HG03064 (cell line): ENCODE measurements around the gene TMEM187.

Source experiments
- ATAC-seq: cut with Tn5 transposase; IDR thresholded peaks from one replicate; pipeline ENCODE4 v1.9.1; 2021; ENCODE audit warnings: low read depth; ENCODE audit not compliant: unreplicated experiment

The TMEM187 gene

GRCh38 chrX:154030715-154031305 lies 58.3 kb downstream of the TMEM187 start:
- no peak for ATAC-seq

- ATAC-seq: no peak
Measured at GRCh38 chrX:154032160-154032559, 59.6 kb downstream of the TMEM187 start.

- ATAC-seq: no peak
Measured at GRCh38 chrX:154032653-154033052, 60.1 kb downstream of the TMEM187 start.
